H1 (cell line): Measurements from ENCODE around the gene RHOG. TPM values are rescaled to one million over a fixed set of nuclear protein-coding genes. Genes with fewer than 3 reads are reported as not detected.
A peak's percentile ranks its signal among the peaks of the same experiment; 100 is the strongest.

Experiments used
- CTCF ChIA-PET: fragments of 300-600 bp; sonication (Branson Sonifier 250); formaldehyde crosslinking; loops from one replicate; lab custom pipeline; 2021; ENCODE audit not compliant: partially characterized antibody; lab: Charles Lee
- POLR2A ChIA-PET: fragments of 300-600 bp; sonication (Branson Sonifier 250); formaldehyde crosslinking; loops from one replicate; lab custom pipeline; 2021; ENCODE audit warnings: inconsistent platforms; ENCODE audit not compliant: partially characterized antibody; lab: Charles Lee
- DNase-seq, 2 experiments: peaks; one replicate each; pipeline versions ENCODE4 v3.0.0 to v3.0.0-alpha.2; 2010 to 2022; ENCODE audit warnings: low spot score in 2 of 2, low read depth in 1 of 2, mixed read lengths in 1 of 2
- FAIRE-seq: peaks from 2 replicates; lab custom pipeline; 2011; peaks lifted over from hg19 to GRCh38; lab: Jason Lieb, UNC
- H2AFZ ChIP-seq: 2 replicates; pipeline ENCODE4 v1.8.1; 2012; ENCODE audit warnings: low read length, inconsistent platforms
- H2AK5ac ChIP-seq: 2 replicates; pipeline ENCODE4 v1.6.1; 2013; ENCODE audit warnings: low read depth, low read length
- H2BK120ac ChIP-seq: replicated peaks from 2 replicates; pipeline ENCODE3; 2013; ENCODE audit warnings: low read depth, low read length, inconsistent platforms
- H2BK12ac ChIP-seq: 2 replicates; pipeline ENCODE4 v1.6.1; 2013; ENCODE audit warnings: low read depth, low read length
- H2BK15ac ChIP-seq: 2 replicates; pipeline ENCODE4 v1.6.1; 2013; ENCODE audit warnings: low read length
- H2BK20ac ChIP-seq: 2 replicates; pipeline ENCODE4 v1.6.1; 2013; ENCODE audit warnings: low read length
- H2BK5ac ChIP-seq: 2 replicates; pipeline ENCODE4 v1.6.1; 2013; ENCODE audit warnings: low read depth, low read length
- H3K14ac ChIP-seq: 2 replicates; pipeline ENCODE4 v1.6.1; 2013; ENCODE audit warnings: inconsistent platforms; ENCODE audit not compliant: insufficient read length
- H3K18ac ChIP-seq: 2 replicates; pipeline ENCODE4 v1.6.1; 2013; ENCODE audit warnings: low read length; ENCODE audit errors: extremely low read depth
- H3K23ac ChIP-seq: 2 replicates; pipeline ENCODE4 v1.6.1; 2013; ENCODE audit warnings: inconsistent platforms; ENCODE audit not compliant: insufficient read length
- H3K23me2 ChIP-seq: 2 replicates; pipeline ENCODE4 v1.6.1; 2013; ENCODE audit warnings: low read depth, low read length
- H3K27ac ChIP-seq: 2 replicates; pipeline ENCODE4 v1.6.1; 2011; ENCODE audit warnings: low read depth, low read length, inconsistent platforms
- H3K27me3 ChIP-seq, 4 experiments: replicated peaks in 1 of 4; 1 replicate in 1 of 4; 2 replicates in 3 of 4; pipeline versions ENCODE4 v1.6.1 to v1.8.1; 2011 to 2013; ENCODE audit warnings: low read length in 3 of 4, mild to moderate bottlenecking in 3 of 4, inconsistent platforms in 2 of 4, mixed read lengths in 2 of 4, moderate library complexity in 1 of 4; ENCODE audit not compliant: control insufficient read depth in 3 of 4, insufficient read depth in 3 of 4; ENCODE audit errors: extremely low read depth in 1 of 4
- H3K36me3 ChIP-seq, 4 experiments: 2 replicates each; pipeline versions ENCODE4 v1.6.1 to v1.8.1; 2011 to 2013; ENCODE audit warnings: mild to moderate bottlenecking in 4 of 4, low read length in 3 of 4, moderate library complexity in 2 of 4, control low read depth in 1 of 4, inconsistent platforms in 1 of 4; ENCODE audit not compliant: insufficient read depth in 4 of 4, control insufficient read depth in 2 of 4
- H3K4ac ChIP-seq: replicated peaks from 2 replicates; pipeline ENCODE3; 2013; ENCODE audit warnings: low read length, low read depth, mixed read lengths, inconsistent platforms; ENCODE audit not compliant: insufficient read length
- H3K4me1 ChIP-seq, 4 experiments: replicated peaks in 1 of 4; 1 replicate in 1 of 4; 2 replicates in 3 of 4; pipeline versions ENCODE4 v1.6.1 to v1.8.1; 2011 to 2013; ENCODE audit warnings: low read length in 3 of 4, inconsistent platforms in 2 of 4, mixed read lengths in 1 of 4; ENCODE audit not compliant: insufficient read depth in 4 of 4, control insufficient read depth in 3 of 4
- H3K4me2 ChIP-seq, 2 experiments: 2 replicates each; pipeline versions ENCODE4 v1.6.1 to v1.8.1; 2011 to 2013; ENCODE audit warnings: low read depth in 2 of 2, low read length in 2 of 2, control low read depth in 1 of 2, inconsistent platforms in 1 of 2, mild to moderate bottlenecking in 1 of 2; ENCODE audit not compliant: insufficient read depth in 1 of 2
- H3K4me3 ChIP-seq, 4 experiments: fragments of 200-600, 300-600 bp in 1 of 4; sonication (generic), shearing (Covaris generic), sonication (Bioruptor Twin) in 1 of 4; 2 replicates each; pipeline versions ENCODE4 v1.5.1 to v1.8.1; 2011 to 2016; ENCODE audit warnings: low read length in 4 of 4, low read depth in 3 of 4, control low read depth in 2 of 4, inconsistent platforms in 2 of 4, mild to moderate bottlenecking in 2 of 4, mixed read lengths in 1 of 4, moderate library complexity in 1 of 4; ENCODE audit not compliant: insufficient read depth in 2 of 4; ENCODE audit errors: extremely low read depth in 1 of 4
- H3K56ac ChIP-seq: replicated peaks from 2 replicates; pipeline ENCODE3; 2013; ENCODE audit warnings: low read depth, mild to moderate bottlenecking, mixed read lengths, low read length, inconsistent platforms; ENCODE audit not compliant: insufficient read length
- H3K79me1 ChIP-seq: 2 replicates; pipeline ENCODE4 v1.6.1; 2013; ENCODE audit warnings: low read depth, low read length, control low read depth
- H3K79me2 ChIP-seq, 2 experiments: 2 replicates each; pipeline versions ENCODE4 v1.6.1 to v1.8.1; 2012 to 2013; ENCODE audit warnings: low read length in 2 of 2, mild to moderate bottlenecking in 2 of 2, inconsistent platforms in 1 of 2; ENCODE audit not compliant: insufficient read depth in 2 of 2, control insufficient read depth in 1 of 2
- H3K9ac ChIP-seq, 4 experiments: replicated peaks in 1 of 4; 1 replicate in 1 of 4; 2 replicates in 3 of 4; pipeline versions ENCODE4 v1.6.1 to v1.8.1; 2011 to 2013; ENCODE audit warnings: low read depth in 3 of 4, low read length in 3 of 4, control low read depth in 2 of 4, mild to moderate bottlenecking in 2 of 4, moderate library complexity in 2 of 4, inconsistent platforms in 1 of 4; ENCODE audit errors: extremely low read depth in 1 of 4
- H3K9me3 ChIP-seq, 2 experiments: 2 replicates each; pipeline versions ENCODE4 v1.6.1 to v1.8.1; 2012 to 2013; ENCODE audit warnings: mild to moderate bottlenecking in 2 of 2, moderate library complexity in 2 of 2, control low read depth in 1 of 2, inconsistent platforms in 1 of 2, low read depth in 1 of 2, low read length in 1 of 2, mixed read lengths in 1 of 2; ENCODE audit not compliant: insufficient read depth in 2 of 2
- H4K20me1 ChIP-seq, 2 experiments: replicated peaks in 1 of 2; 2 replicates each; pipeline versions ENCODE3 to v1.8.1; 2011 to 2013; ENCODE audit warnings: inconsistent platforms in 2 of 2, low read length in 2 of 2, mild to moderate bottlenecking in 1 of 2; ENCODE audit not compliant: insufficient read depth in 2 of 2, control insufficient read depth in 1 of 2
- H4K5ac ChIP-seq: 2 replicates; pipeline ENCODE4 v1.6.1; 2013; ENCODE audit warnings: low read length, low read depth, mixed read lengths, inconsistent platforms; ENCODE audit not compliant: insufficient read length
- H4K8ac ChIP-seq: 2 replicates; pipeline ENCODE4 v1.8.0; 2013; ENCODE audit warnings: mild to moderate bottlenecking, moderate library complexity, low read length, inconsistent platforms; ENCODE audit not compliant: insufficient read depth; ENCODE audit errors: extremely low read depth
- H4K91ac ChIP-seq: replicated peaks from 2 replicates; pipeline ENCODE3; 2013; ENCODE audit warnings: low read length, mixed read lengths, inconsistent platforms; ENCODE audit not compliant: insufficient read length
- JUN ChIP-seq: IDR thresholded peaks from 2 replicates; pipeline ENCODE4 v1.6.1; 2011; ENCODE audit warnings: low read depth, mild to moderate bottlenecking, improper control_type of control experiment, low read length
- SIN3A ChIP-seq, 2 experiments: IDR thresholded peaks in 1 of 2; conservative IDR thresholded peaks in 1 of 2; 2 replicates each; pipeline ENCODE4 v1.6.1; 2011 to 2012; ENCODE audit warnings: low read length in 2 of 2, improper control_type of control experiment in 1 of 2, low read depth in 1 of 2, mild to moderate bottlenecking in 1 of 2
- WGBS, 2 experiments: shearing (Covaris generic) in 1 of 2; methylation state at CpG; one replicate each; pipeline versions ENCODE4 v1.1.6 to v1.1.7; 2013 to 2015; ENCODE audit warnings: low lambda C conversion rate in 2 of 2, mixed read lengths in 2 of 2, inconsistent platforms in 1 of 2, low coverage in 1 of 2, missing lambda C conversion rate in 1 of 2; ENCODE audit not compliant: insufficient replicate concordance in 2 of 2, insufficient coverage in 1 of 2, insufficient read length in 1 of 2; ENCODE audit errors: extremely low coverage in 1 of 2, missing lambda C conversion rate in 1 of 2; 5-methylcytosine and 5-hydroxymethylcytosine counted together
- polyA plus RNA-seq, 7 experiments: library from polyadenylated mRNA; depleted of rRNA in 3 of 7; stranded (reverse) in 5 of 7; unstranded in 2 of 7; fragments of >200 nt in 5 of 7; fragments of 200-250 nt in 2 of 7; gene quantifications; 1 replicate in 5 of 7; 2 replicates in 1 of 7; 4 replicates in 1 of 7; pipeline versions ENCODE4 v1.2.1 to v1.2.3, GENCODE V29; 2011 to 2013; ENCODE audit warnings: missing spikeins in 2 of 7, mixed read lengths in 2 of 7
- total RNA-seq: library from RNA; stranded (reverse); fragmentation: NEBNext Ultra II Directional; extraction: Animal tissue kit (Norgen Biotek cat#: 25700); gene quantifications from 2 replicates; pipeline ENCODE4 v1.2.1, GENCODE V29; 2021

RHOG gene
- total and polyA plus RNA-seq, 2 of the 8 experiments (the other 6 are each of a cell fraction or from before 2014, with no cell fraction given), result 28.3 to 69.6 TPM

DNA sequence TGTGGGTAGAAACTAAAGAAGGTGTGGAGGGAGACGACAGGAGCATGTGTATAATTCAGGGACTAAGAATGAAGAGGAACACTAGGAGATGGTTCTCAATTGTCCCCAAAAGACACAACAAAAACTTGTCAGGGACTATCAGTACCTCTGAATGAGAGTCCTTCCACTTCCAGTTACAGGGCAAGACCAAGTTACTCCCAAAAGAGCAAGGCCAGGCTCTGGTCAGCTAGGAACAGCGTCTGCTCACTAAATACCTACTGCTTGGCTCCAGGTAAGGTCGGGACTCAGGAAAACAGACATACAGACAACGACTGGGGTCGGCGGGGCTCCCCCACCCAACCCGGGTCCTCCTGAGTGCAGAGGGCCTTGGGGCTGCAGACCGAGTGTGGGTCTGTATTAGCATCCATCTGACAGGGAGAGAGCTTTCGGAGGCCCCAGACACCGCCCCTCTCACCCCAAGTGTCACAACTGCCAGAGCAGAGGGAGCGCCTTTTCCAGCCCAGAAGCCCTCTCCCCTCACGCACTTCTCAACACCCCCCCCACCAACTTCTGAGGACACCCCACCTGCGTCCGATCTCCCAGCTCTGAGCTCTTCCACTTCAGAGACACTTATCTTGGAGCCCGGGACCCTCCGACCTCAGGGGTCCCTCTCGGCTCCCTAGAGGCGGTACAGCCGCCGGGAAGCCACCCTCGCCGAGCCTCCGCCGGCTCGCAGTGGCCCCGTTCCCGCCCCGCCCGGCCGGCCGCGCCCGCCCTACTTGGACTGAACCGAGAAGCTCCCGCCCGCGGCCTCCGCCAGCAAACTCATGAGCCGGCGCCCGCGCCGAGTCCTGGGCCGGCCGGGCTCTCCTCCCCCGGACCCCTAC lies 522 bp downstream of the RHOG start:
- H3K18ac ChIP-seq, result no peak overlapping the region
- WGBS, 2 experiments, result 9 to 100% methylated on average over 1 to 26 of the region's 46 CpGs
- H4K20me1 ChIP-seq, result peaks cover 10 to 19% of the 10 kb centered on the region in 2 experiments
- no peak overlapping the region; the same call in 1 of the 2 replicates for H2BK15ac ChIP-seq
- DNase-seq, result peak in 1 of 2 experiments; percentile 81
- no peak overlapping the region for H3K56ac ChIP-seq
- no peak for TF ChIP-seq JUN
- TF ChIP-seq SIN3A (conservative IDR thresholded peaks at IDR 0.05 in 1 of 2, IDR thresholded peaks at IDR 0.05 in 1 of 2; ENCODE audit: low read depth in 1 of 2, low read length in 2 of 2), result peak; percentile 62 to 63; a peak in 1 of 4 replicates
- no peak overlapping the region for H2BK120ac ChIP-seq
- POLR2A ChIA-PET, result interaction anchor here (0.6 to 5.7 kb wide), 8 partner anchors 10 to 233 kb away, joined by 3 to 29 read pairs (median 6); partner anchors contain the start of gene STIM1
- no peak for FAIRE-seq
- no peak overlapping the region for H4K5ac ChIP-seq
- H2AK5ac ChIP-seq, result 0 out of 2 replicates have a peak overlapping the region, but pooled peaks have one; percentile 76
- H4K91ac ChIP-seq, result no peak overlapping the region
- no peak overlapping the region for H4K8ac ChIP-seq
- peaks cover 0 to 3% (median 0%) of the 10 kb centered on the region in 4 experiments; a peak in 1 of 8 replicates for H3K36me3 ChIP-seq
- no peak overlapping the region for H3K23ac ChIP-seq
- peaks cover 5 to 18% (median 9%) of the 10 kb centered on the region in 4 experiments for H3K4me1 ChIP-seq
- no peaks in the 10 kb centered on the region for H3K9me3 ChIP-seq
- H3K14ac ChIP-seq, result no peak overlapping the region
- 0 out of 2 replicates have a peak overlapping the region, but pooled peaks have one; percentile 39 for H2BK12ac ChIP-seq
- peaks cover 0 to 3% (median 0%) of the 10 kb centered on the region in 4 experiments; a peak in 1 of 7 replicates for H3K27me3 ChIP-seq
- peaks cover 12 to 42% of the 10 kb centered on the region in 2 experiments for H3K79me2 ChIP-seq
- no peak overlapping the region; the same call in 1 of the 2 replicates for H2BK20ac ChIP-seq
- H3K23me2 ChIP-seq, result peaks cover 10% of the 10 kb centered on the region
- peak overlapping the region; percentile 85 to 92 for H3K4me2 ChIP-seq
- H3K9ac ChIP-seq, result peak overlapping the region in 3 of 4 experiments; percentile 52 to 64 (median 58); a peak in 5 of 7 replicates
- peaks cover 16% of the 10 kb centered on the region for H3K79me1 ChIP-seq
- no peak overlapping the region for H3K27ac ChIP-seq
- no peak overlapping the region for H2AFZ ChIP-seq
- CTCF ChIA-PET, result interaction anchor here (1.0 to 20.2 kb wide), 11 partner anchors 8 to 229 kb away, joined by 3 to 422 read pairs (median 5); partner anchors contain the start of gene STIM1
- peak overlapping the region; percentile 76 to 97 (median 77) for H3K4me3 ChIP-seq
- H3K4ac ChIP-seq, result no peak overlapping the region
- H2BK5ac ChIP-seq, result no peak overlapping the region
